Measurements from ENCODE around the gene ITFG1. TPM values are rescaled to one million over a fixed set of nuclear protein-coding genes. Genes with fewer than 3 reads are reported as not detected.

The ITFG1 gene
- total RNA-seq, 1 experiment from 2014 or later = 18.0 TPM

GRCh38 chr16:47486856-47487255 lies 26.0 kb upstream of the ITFG1 start:
- Histone ChIP-seq H2BK12ac (ENCODE audit: insufficient read length, low read depth, low read length) (no peak overlapping the region), H4K5ac (ENCODE audit: insufficient read length, low read depth, low read length) (no peak overlapping the region)
- peaks cover 4 to 9% of the 10 kb centered on the region in 2 experiments for H3K4me1 Mint-ChIP-seq

More at GRCh38 chr16:47486856-47487255, 26.0 kb upstream of the ITFG1 start:
- no peaks in the 10 kb centered on the region for H3K4me1 ChIP-seq (ENCODE audit: insufficient read depth, low read length)
- H3K9me3 Mint-ChIP-seq = peaks cover 11 to 19% of the 10 kb centered on the region in 2 experiments; a peak in 4 of 5 replicates
- H4K20me1 ChIP-seq (ENCODE audit: control insufficient read depth, insufficient read depth, insufficient read length) = no peaks in the 10 kb centered on the region
- H2AFZ ChIP-seq (ENCODE audit: low read length) = no peak overlapping the region
- no peaks in the 10 kb centered on the region for H3K23me2 ChIP-seq (ENCODE audit: insufficient read length, low read depth, low read length, poor library complexity, severe bottlenecking)
- TF ChIP-seq CTCF (conservative IDR thresholded peaks at IDR 0.05) = no peak
- no peak overlapping the region for H3K9ac ChIP-seq (ENCODE audit: extremely low read depth, insufficient read length, low read length)
- H2BK20ac ChIP-seq (ENCODE audit: low read depth, low read length, poor library complexity, severe bottlenecking) = no peak overlapping the region
- H3K4me3 Mint-ChIP-seq = no peak overlapping the region
- H3K18ac ChIP-seq (ENCODE audit: insufficient read length, low read depth, low read length) = no peak overlapping the region
- no peak overlapping the region for H4K8ac ChIP-seq (replicated peaks; ENCODE audit: insufficient read length, low read depth, low read length)
- H2BK5ac ChIP-seq (ENCODE audit: insufficient read length, low read length) = no peak overlapping the region
- H3K27me3 ChIP-seq (ENCODE audit: insufficient read depth, low read length) = no peaks in the 10 kb centered on the region
- H3K79me1 ChIP-seq (ENCODE audit: insufficient read depth, low read depth, low read length, poor library complexity, severe bottlenecking) = peaks cover 2% of the 10 kb centered on the region
- H3K79me2 ChIP-seq (ENCODE audit: insufficient read depth, low read length) = no peaks in the 10 kb centered on the region
- H3K14ac ChIP-seq (ENCODE audit: insufficient read depth, low read length) = no peak overlapping the region
- DNase-seq = no peak
- H3T11ph ChIP-seq (ENCODE audit: low read length) = no peak overlapping the region
- H3K4me2 ChIP-seq (ENCODE audit: insufficient read depth, insufficient read length, low read length) = no peak overlapping the region
- no peak overlapping the region for H2BK15ac ChIP-seq (ENCODE audit: low read depth, low read length)
- H3K27ac Mint-ChIP-seq = no peak overlapping the region
- no peak overlapping the region for H2BK120ac ChIP-seq (ENCODE audit: low read depth, low read length, poor library complexity, severe bottlenecking)
- no peak overlapping the region for H3K56ac ChIP-seq (ENCODE audit: insufficient read length, low read depth, low read length)
- no peak overlapping the region for H2AK5ac ChIP-seq (ENCODE audit: insufficient read length, low read length)
- H3K27ac ChIP-seq (ENCODE audit: insufficient read length, low read depth, low read length) = no peak overlapping the region
- no peak overlapping the region for H3K4ac ChIP-seq (ENCODE audit: low read depth, low read length)
- peaks cover 8% of the 10 kb centered on the region for H3K9me3 ChIP-seq (ENCODE audit: control insufficient read depth, low read depth, low read length)
- H4K91ac ChIP-seq (ENCODE audit: insufficient read length, low read depth, low read length) = no peak overlapping the region
- no peak overlapping the region for H3K23ac ChIP-seq (ENCODE audit: insufficient read length, low read depth, low read length)
- peaks cover 22 to 39% (median 28%) of the 10 kb centered on the region in 3 experiments; a peak in 6 of 7 replicates for H3K36me3 Mint-ChIP-seq (ENCODE audit: insufficient read depth in 1 of 3, low read depth in 3 of 3)
- no peaks in the 10 kb centered on the region for H3K27me3 Mint-ChIP-seq (ENCODE audit: low read depth)
